ENCODE data around the gene VAC14. TPM values are rescaled to one million over a fixed set of nuclear protein-coding genes. Genes with fewer than 3 reads are reported as not detected.

VAC14 gene
- total RNA-seq, 3 donors from 2014 or later: 32.3 to 35.1 (median 32.8) TPM

GRCh38 chr16:70699696-70700095 lies 101.3 kb downstream of the VAC14 start:
- H3K36me3 ChIP-seq (ENCODE audit: low read depth): no peaks in the 10 kb centered on the region
- intact Hi-C loops (cut with DNase I, micrococcal nuclease): no loop called here
- no peak for TF ChIP-seq CTCF (IDR thresholded peaks at IDR 0.05)
- H3K9me3 ChIP-seq: no peaks in the 10 kb centered on the region
- ATAC-seq (no peak), DNase-seq (no peak)
- H3K4me1 ChIP-seq (ENCODE audit: low read depth): peaks cover 16% of the 10 kb centered on the region
- H3K4me3 ChIP-seq: no peak overlapping the region

GRCh38 chr16:70698901-70699300 lies 102.1 kb downstream of the VAC14 start:
- Histone ChIP-seq H3K4me1 (ENCODE audit: low read depth) (peaks cover 16% of the 10 kb centered on the region), H3K36me3 (ENCODE audit: low read depth) (no peaks in the 10 kb centered on the region), H3K4me3 (no peak overlapping the region), H3K9me3 (no peaks in the 10 kb centered on the region)
- ATAC-seq (no peak), DNase-seq (no peak)
- no peak for TF ChIP-seq CTCF (IDR thresholded peaks at IDR 0.05)
- intact Hi-C loops (cut with DNase I, micrococcal nuclease): no loop called here

GRCh38 chr16:70697594-70698170 lies 103.3 kb downstream of the VAC14 start:
- Histone ChIP-seq H3K4me1 (ENCODE audit: low read depth) (peaks cover 12% of the 10 kb centered on the region), H3K4me3 (no peak overlapping the region), H3K36me3 (ENCODE audit: low read depth) (no peaks in the 10 kb centered on the region), H3K9me3 (no peaks in the 10 kb centered on the region)
- TF ChIP-seq CTCF (IDR thresholded peaks at IDR 0.05): no peak
- DNase-seq: no peak
- intact Hi-C loops (cut with DNase I, micrococcal nuclease): no loop called here
- ATAC-seq: no peak

- no peaks in the 10 kb centered on the region for H3K36me3 ChIP-seq (ENCODE audit: low read depth)
- no peak for DNase-seq
Measured at GRCh38 chr16:70696952-70697593, 103.9 kb downstream of the VAC14 start.

GRCh38 chr16:70696355-70696754 lies 104.6 kb downstream of the VAC14 start:
- no peak for TF ChIP-seq CTCF (IDR thresholded peaks at IDR 0.05)

More at GRCh38 chr16:70696952-70697593, 103.9 kb downstream of the VAC14 start:
- Histone ChIP-seq H3K4me1 (ENCODE audit: low read depth) (peaks cover 17% of the 10 kb centered on the region), H3K9me3 (no peaks in the 10 kb centered on the region), H3K4me3 (no peak overlapping the region)
- ATAC-seq: peak; percentile 32
- intact Hi-C loops (cut with DNase I, micrococcal nuclease): no loop called here
- no peak for TF ChIP-seq CTCF (IDR thresholded peaks at IDR 0.05)

More at GRCh38 chr16:70696355-70696754, 104.6 kb downstream of the VAC14 start:
- H3K4me1 ChIP-seq (ENCODE audit: low read depth): peaks cover 22% of the 10 kb centered on the region
- no peaks in the 10 kb centered on the region for H3K9me3 ChIP-seq
- ATAC-seq (no peak), DNase-seq (no peak)
- no peaks in the 10 kb centered on the region for H3K36me3 ChIP-seq (ENCODE audit: low read depth)
- intact Hi-C loops (cut with DNase I, micrococcal nuclease): no loop called here
- H3K4me3 ChIP-seq: no peak overlapping the region

All from mucosa of descending colon (tissue), 3 donors.